Activated T-cell treated with anti-CD3 and anti-CD28 coated beads for 24 hours (primary cell): ENCODE measurements around the gene SMOC2.

Source experiments
- DNase-seq: peaks from one replicate; pipeline ENCODE4 v3.0.0-alpha.2; 2020; ENCODE audit warnings: low read depth

Gene SMOC2

GRCh38 chr6:168576388-168576787 lies 135.4 kb downstream of the SMOC2 start:
- DNase-seq: no peak

GRCh38 chr6:168577496-168577895 lies 136.5 kb downstream of the SMOC2 start:
- no peak for DNase-seq

GRCh38 chr6:168578036-168578435 lies 137.1 kb downstream of the SMOC2 start:
- no peak for DNase-seq

GRCh38 chr6:168581236-168581635 lies 140.3 kb downstream of the SMOC2 start:
- no peak for DNase-seq

GRCh38 chr6:168581706-168582105 lies 140.7 kb downstream of the SMOC2 start:
- no peak for DNase-seq

GRCh38 chr6:168582571-168582981 lies 141.6 kb downstream of the SMOC2 start:
- DNase-seq: no peak

- no peak for DNase-seq
These were observed 142.1 kb downstream of the SMOC2 start for GRCh38 chr6:168583126-168583525.

GRCh38 chr6:168583821-168584220 lies 142.8 kb downstream of the SMOC2 start:
- no peak for DNase-seq

- no peak for DNase-seq
These were observed 143.3 kb downstream of the SMOC2 start for GRCh38 chr6:168584249-168584648.

GRCh38 chr6:168584671-168585070 lies 143.7 kb downstream of the SMOC2 start:
- DNase-seq: no peak

GRCh38 chr6:168585441-168585840 lies 144.5 kb downstream of the SMOC2 start:
- no peak for DNase-seq

- no peak for DNase-seq
These were observed 148.3 kb downstream of the SMOC2 start for GRCh38 chr6:168589275-168589674.

GRCh38 chr6:168590406-168590805 lies 149.4 kb downstream of the SMOC2 start:
- DNase-seq: no peak

- DNase-seq: no peak
These were observed 155.4 kb downstream of the SMOC2 start for GRCh38 chr6:168596344-168596743.

GRCh38 chr6:168597471-168597875 lies 156.5 kb downstream of the SMOC2 start:
- DNase-seq: no peak

GRCh38 chr6:168598251-168599117 lies 157.5 kb downstream of the SMOC2 start:
- no peak for DNase-seq

GRCh38 chr6:168599118-168599494 lies 158.1 kb downstream of the SMOC2 start:
- DNase-seq: no peak

GRCh38 chr6:168599769-168600330 lies 158.9 kb downstream of the SMOC2 start:
- DNase-seq: no peak

- no peak for DNase-seq
These were observed 159.4 kb downstream of the SMOC2 start for GRCh38 chr6:168600381-168600780.

GRCh38 chr6:168601111-168601510 lies 160.1 kb downstream of the SMOC2 start:
- no peak for DNase-seq

GRCh38 chr6:168601546-168601945 lies 160.6 kb downstream of the SMOC2 start:
- no peak for DNase-seq

- DNase-seq: no peak
These were observed 161.6 kb downstream of the SMOC2 start for GRCh38 chr6:168602576-168602975.

GRCh38 chr6:168603234-168603633 lies 162.2 kb downstream of the SMOC2 start:
- no peak for DNase-seq

GRCh38 chr6:168605964-168606363 lies 165.0 kb downstream of the SMOC2 start:
- DNase-seq: no peak
